ENCODE data around the gene PTER. TPM values are rescaled to one million over a fixed set of nuclear protein-coding genes. Genes with fewer than 3 reads are reported as not detected.

Gene PTER
- 8.1 TPM for total RNA-seq

- DNase-seq, result peak; percentile 46
These were observed at the start of gene PTER for GRCh38 chr10:16436758-16437539. Gene PTER (plus strand): TSS chr10:16437010. CDS start chr10:16484385, 47,375 bp downstream.

GRCh38 chr10:16392531-16393069 is 44.2 kb upstream of the PTER start:
- DNase-seq, result no peak

- no peak for DNase-seq
These were observed 43.4 kb upstream of the PTER start for GRCh38 chr10:16393271-16393858.

GRCh38 chr10:16401416-16401815 is 35.4 kb upstream of the PTER start:
- no peak for DNase-seq

- no peak for DNase-seq
These were observed 28.4 kb upstream of the PTER start for GRCh38 chr10:16408379-16408778.

- no peak for DNase-seq
These were observed 19.5 kb upstream of the PTER start for GRCh38 chr10:16417341-16417740.

- DNase-seq, result no peak
These were observed 13.2 kb upstream of the PTER start for GRCh38 chr10:16423599-16423998.

- no peak for DNase-seq
These were observed 11.4 kb upstream of the PTER start for GRCh38 chr10:16425449-16425848.

GRCh38 chr10:16429539-16429938 is 7.3 kb upstream of the PTER start:
- DNase-seq, result no peak

- DNase-seq, result no peak
These were observed 448 bp upstream of the PTER start for GRCh38 chr10:16436367-16436757.

GRCh38 chr10:16437540-16437894 is 707 bp downstream of the PTER start:
- DNase-seq, result no peak

- no peak for DNase-seq
These were observed 2.5 kb downstream of the PTER start for GRCh38 chr10:16439295-16439694.

- DNase-seq, result no peak
These were observed 3.8 kb downstream of the PTER start for GRCh38 chr10:16440396-16441133.

GRCh38 chr10:16441173-16441840 is 4.5 kb downstream of the PTER start:
- no peak for DNase-seq

- DNase-seq, result no peak
These were observed 6.1 kb downstream of the PTER start for GRCh38 chr10:16442914-16443313.

- DNase-seq, result no peak
These were observed 9.1 kb downstream of the PTER start for GRCh38 chr10:16445770-16446469.

- no peak for DNase-seq
These were observed 12.6 kb downstream of the PTER start for GRCh38 chr10:16449454-16449853.

GRCh38 chr10:16458166-16458955 is 21.6 kb downstream of the PTER start:
- no peak for DNase-seq

GRCh38 chr10:16459423-16459939 is 22.7 kb downstream of the PTER start:
- DNase-seq, result no peak

- DNase-seq, result no peak
These were observed 29.2 kb downstream of the PTER start for GRCh38 chr10:16466001-16466400.

- no peak for DNase-seq
These were observed 33.9 kb downstream of the PTER start for GRCh38 chr10:16470747-16471146.
